K562 (cell line): ENCODE results near the gene ANKLE1. TPM values are rescaled to one million over a fixed set of nuclear protein-coding genes. Genes with fewer than 3 reads are reported as not detected.

ENCODE experiments used
- ATF6 ChIP-seq: sonication (generic); formaldehyde crosslinking; IDR thresholded peaks from 2 replicates; pipeline ENCODE4 v1.4.0; 2020; ENCODE audit warnings: mild to moderate bottlenecking, missing genetic modification reagents
- CBX3 ChIP-seq, 2 experiments: IDR thresholded peaks; 1 replicate in 1 of 2; 2 replicates in 1 of 2; pipeline ENCODE4 v1.6.1; 2012; ENCODE audit warnings: inconsistent platforms in 2 of 2, low read length in 2 of 2, borderline replicate concordance in 1 of 2, control low read depth in 1 of 2
- CSDE1 ChIP-seq, 2 experiments: fragments of 450-650 bp; IDR thresholded peaks; 2 replicates each; pipeline ENCODE4 v1.6.1; 2016; ENCODE audit warnings: mild to moderate bottlenecking in 1 of 2
- E2F6 ChIP-seq, 2 experiments: IDR thresholded peaks; 2 replicates each; pipeline ENCODE4 v1.6.1; 2011; ENCODE audit warnings: borderline replicate concordance in 1 of 2, control low read depth in 1 of 2, low read depth in 1 of 2, low read length in 1 of 2, mild to moderate bottlenecking in 1 of 2, mixed read lengths in 1 of 2, moderate library complexity in 1 of 2; ENCODE audit not compliant: insufficient read depth in 1 of 2, insufficient read length in 1 of 2, poor library complexity in 1 of 2, severe bottlenecking in 1 of 2; ENCODE audit errors: extremely low read depth in 1 of 2
- EGR1 ChIP-seq: fragments of 450-650 bp; conservative IDR thresholded peaks from 2 replicates; pipeline ENCODE4 v1.6.1; 2017; ENCODE audit warnings: mild to moderate bottlenecking
- EHMT2 ChIP-seq: fragments of 450-650 bp; IDR thresholded peaks from 2 replicates; pipeline ENCODE4 v1.6.1; 2018; ENCODE audit warnings: antibody characterized with exemption
- ELF1 ChIP-seq: fragments of 200-800 bp; sonication (Bioruptor generic); IDR thresholded peaks from 2 replicates; pipeline ENCODE4 v1.6.1; 2016; ENCODE audit warnings: missing genetic modification characterization, missing compliant biosample characterization
- HDAC2 ChIP-seq: fragments of 450-650 bp; IDR thresholded peaks from 2 replicates; pipeline ENCODE4 v1.6.1; 2016; ENCODE audit warnings: mild to moderate bottlenecking
- HNRNPLL ChIP-seq: fragments of 200-400 bp; formaldehyde crosslinking; IDR thresholded peaks from 2 replicates; pipeline ENCODE4 v1.6.1; 2017; ENCODE audit warnings: low read length, low read depth, mild to moderate bottlenecking; ENCODE audit not compliant: poor library complexity, severe bottlenecking
- KDM1A ChIP-seq, 2 experiments: fragments of 450-650 bp; IDR thresholded peaks; 2 replicates each; pipeline ENCODE4 v1.6.1; 2016; ENCODE audit warnings: mild to moderate bottlenecking in 2 of 2
- L3MBTL2 ChIP-seq: fragments of 450-650 bp; IDR thresholded peaks from 2 replicates; pipeline ENCODE4 v1.6.1; 2016; ENCODE audit warnings: mild to moderate bottlenecking, moderate library complexity
- NFIC ChIP-seq: fragments of 450-650 bp; IDR thresholded peaks from 2 replicates; pipeline ENCODE4 v1.6.1; 2017; ENCODE audit warnings: mild to moderate bottlenecking, inconsistent platforms
- NR2C1 ChIP-seq, 2 experiments: fragments of 450-650 bp; IDR thresholded peaks; 2 replicates each; pipeline ENCODE4 v1.6.1; 2017; ENCODE audit warnings: mild to moderate bottlenecking in 2 of 2, antibody characterized with exemption in 1 of 2, inconsistent platforms in 1 of 2, missing compliant biosample characterization in 1 of 2, missing genetic modification characterization in 1 of 2
- NR2C2 ChIP-seq, 2 experiments: fragments of 200-800 bp in 1 of 2; sonication (Bioruptor generic) in 1 of 2; sonication (generic) in 1 of 2; formaldehyde crosslinking in 1 of 2; IDR thresholded peaks; 2 replicates each; pipeline versions ENCODE4 v1.6.1 to v1.8.0; 2016 to 2022; ENCODE audit warnings: mild to moderate bottlenecking in 1 of 2, missing compliant biosample characterization in 1 of 2, missing genetic modification characterization in 1 of 2, missing genetic modification reagents in 1 of 2
- RBM14 ChIP-seq: fragments of 200-400 bp; formaldehyde crosslinking; IDR thresholded peaks from 2 replicates; pipeline ENCODE4 v1.6.1; 2018; ENCODE audit warnings: low read depth, mild to moderate bottlenecking, low read length, moderate library complexity, borderline replicate concordance; ENCODE audit not compliant: insufficient read depth
- TARDBP ChIP-seq: fragments of 450-650 bp; IDR thresholded peaks from 2 replicates; pipeline ENCODE4 v1.6.1; 2016
- YY1 ChIP-seq, 3 experiments: IDR thresholded peaks; 2 replicates each; pipeline ENCODE4 v1.6.1; 2011; ENCODE audit warnings: low read length in 2 of 3, mild to moderate bottlenecking in 2 of 3, moderate library complexity in 2 of 3, borderline replicate concordance in 1 of 3, control low read depth in 1 of 3, low read depth in 1 of 3; ENCODE audit not compliant: insufficient read depth in 3 of 3, insufficient replicate concordance in 2 of 3, control insufficient read depth in 1 of 3, insufficient read length in 1 of 3; ENCODE audit errors: extremely low read depth in 1 of 3
- ZFP91 ChIP-seq: sonication (generic); formaldehyde crosslinking; IDR thresholded peaks from 2 replicates; pipeline ENCODE4 v1.8.0; 2022; ENCODE audit warnings: mild to moderate bottlenecking, missing genetic modification reagents
- ZNF134 ChIP-seq: fragments of 250-450 bp; sonication (Bioruptor Pico); conservative IDR thresholded peaks from 2 replicates; pipeline ENCODE4 v1.4.0; 2020
- ZNF23 ChIP-seq: fragments of 250-450 bp; sonication (Bioruptor Pico); IDR thresholded peaks from 2 replicates; pipeline ENCODE4 v1.4.0; 2020; ENCODE audit warnings: mild to moderate bottlenecking
- ZNF274 ChIP-seq: IDR thresholded peaks from 2 replicates; pipeline ENCODE4 v1.6.1; 2011; ENCODE audit warnings: low read depth, mild to moderate bottlenecking, low read length, moderate library complexity, borderline replicate concordance
- polyA plus RNA-seq, 8 experiments: library from polyadenylated mRNA; depleted of rRNA in 4 of 8; stranded (reverse) in 5 of 8; unstranded in 3 of 8; fragments of >200 nt; fragmentation: Nextera tagmentation in 2 of 8; fragmentation: Illumina TruSeq in 1 of 8; extraction: Ambion mirVana in 2 of 8; extraction: Trizol in 1 of 8; gene quantifications; 2 replicates each; pipeline versions ENCODE4 v1.2.1 to v1.2.3, GENCODE V29; 2011 to 2014; ENCODE audit warnings: inconsistent platforms in 1 of 8, missing spikeins in 1 of 8
- total RNA-seq, 7 experiments: library from RNA; depleted of rRNA in 6 of 7; stranded (reverse); fragments of >200 nt in 6 of 7; fragmentation: Illumina TruSeq in 2 of 7; extraction: Trizol in 2 of 7; gene quantifications; 2 replicates each; pipeline versions ENCODE4 v1.2.1 to v1.2.3, GENCODE V29; 2011 to 2021; ENCODE audit warnings: low replicate concordance in 1 of 7

The ANKLE1 gene
- total and polyA plus RNA-seq, 9 of the 15 experiments (the other 6 are each of a cell fraction or from before 2014, with no cell fraction given), result 0.63 to 9.2 (median 2.9) TPM

- TF ChIP-seq YY1 (IDR thresholded peaks at IDR 0.05; ENCODE audit: borderline replicate concordance in 1 of 3, control insufficient read depth in 1 of 3, extremely low read depth in 1 of 3, insufficient read depth in 3 of 3, insufficient read length in 1 of 3, insufficient replicate concordance in 2 of 3, low read depth in 1 of 3, low read length in 2 of 3) (peak in 1 of 3 experiments; percentile 2), RBM14 (no peak), L3MBTL2 (peak; percentile 80; the same call in 1 of the 2 replicates), EGR1 (peak; percentile 71), NFIC (no peak), HDAC2 (peak; percentile 86), EHMT2 (no peak), HNRNPLL (peak; percentile 20), ATF6 (CRISPR knock-in tag) (no peak), KDM1A (IDR thresholded peaks at IDR 0.05) (peak; percentile 89 to 96), NR2C1 (IDR thresholded peaks at IDR 0.05) (peak; percentile 63; the same call in 1 of the 2 replicates), NR2C1 (tag; IDR thresholded peaks at IDR 0.05) (peak; percentile 64), ELF1 (tag) (no peak), ZNF134 (CRISPR knock-in tag) (no peak), ZFP91 (0 out of 2 replicates have a peak, but pooled peaks have one; percentile 19), NR2C2 (CRISPR knock-in tag; IDR thresholded peaks at IDR 0.05) (no peak), NR2C2 (tag; IDR thresholded peaks at IDR 0.05) (peak; percentile 64; the same call in 1 of the 2 replicates), E2F6 (IDR thresholded peaks at IDR 0.05; ENCODE audit: borderline replicate concordance in 1 of 2, extremely low read depth in 1 of 2, insufficient read depth in 1 of 2, insufficient read length in 1 of 2, low read depth in 1 of 2, low read length in 1 of 2, poor library complexity in 1 of 2, severe bottlenecking in 1 of 2) (peak in 1 of 2 experiments; percentile 19), ZNF23 (CRISPR knock-in tag) (no peak), ZNF274 (no peak), CSDE1 (IDR thresholded peaks at IDR 0.05) (no peak), CBX3 (IDR thresholded peaks at IDR 0.05; ENCODE audit: borderline replicate concordance in 1 of 2, low read length in 2 of 2) (0 out of 3 replicates have a peak, but pooled peaks of 1 of the 2 experiments have one; percentile 23), TARDBP (no peak)
Measured at GRCh38 chr19:17246681-17247425, 34.8 kb upstream of the ANKLE1 start (continued).
